NCI-H526 (cell line): Measurements from ENCODE around the gene PTPN13.
"Not testable (repeated sequence)": the region's sequence is repeated elsewhere in the genome, so short reads cannot be mapped to it uniquely, and the experiment has no call there.

Experiments used
- DNase-seq, 2 experiments: peaks; one replicate each; lab custom pipeline; 2025; lab: John Stamatoyannopoulos, UW

The PTPN13 gene

DNA sequence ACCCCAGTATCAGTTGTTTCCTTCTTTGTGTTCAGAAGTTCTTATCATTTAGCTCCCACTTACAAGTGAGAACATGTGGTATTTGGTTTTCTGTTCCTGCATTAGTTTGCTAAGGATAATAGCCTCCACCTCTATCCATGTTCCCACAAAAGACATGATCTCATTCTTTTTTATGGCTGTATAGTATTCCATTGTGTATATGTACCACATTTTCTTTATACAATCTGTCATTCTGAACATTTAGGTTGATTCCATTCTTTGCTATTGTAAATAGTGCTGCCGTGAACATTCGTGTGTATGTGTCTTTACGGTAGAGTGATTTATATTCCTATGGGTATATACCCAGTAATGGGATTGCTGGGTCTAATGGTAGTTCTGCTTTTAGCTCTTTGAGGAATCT is 125.0 kb downstream of the PTPN13 start:
- not testable (repeated sequence) for DNase-seq

DNA sequence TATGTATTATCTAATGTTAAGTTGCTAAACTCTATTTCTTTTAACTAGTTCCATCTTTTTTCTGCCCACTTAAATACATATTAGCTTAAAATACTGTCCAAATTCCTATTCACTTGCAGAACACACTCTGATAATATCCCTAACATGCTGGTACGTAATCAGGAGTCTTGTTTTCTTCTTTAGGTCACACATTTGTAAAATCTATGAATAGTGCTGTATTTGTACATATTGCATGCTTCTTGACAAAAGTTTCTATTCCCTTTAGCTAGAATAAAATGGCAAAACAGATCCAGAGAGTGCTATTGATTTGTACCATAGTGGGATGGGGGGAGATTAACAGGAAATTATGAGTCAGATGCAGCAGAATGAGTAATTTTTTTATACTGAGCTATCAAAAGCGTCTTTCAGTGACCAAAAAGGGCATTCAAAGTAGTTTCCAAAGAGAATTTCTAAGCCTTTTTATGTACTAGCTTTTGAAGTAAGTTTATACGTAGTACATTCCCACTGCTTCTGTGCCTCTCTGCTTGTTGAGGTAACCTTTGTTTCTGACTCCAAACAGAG is 126.5 kb downstream of the PTPN13 start:
- no peak for DNase-seq

GRCh38 chr4:86721412-86721811 is 127.3 kb downstream of the PTPN13 start:
- DNase-seq = no peak

DNA sequence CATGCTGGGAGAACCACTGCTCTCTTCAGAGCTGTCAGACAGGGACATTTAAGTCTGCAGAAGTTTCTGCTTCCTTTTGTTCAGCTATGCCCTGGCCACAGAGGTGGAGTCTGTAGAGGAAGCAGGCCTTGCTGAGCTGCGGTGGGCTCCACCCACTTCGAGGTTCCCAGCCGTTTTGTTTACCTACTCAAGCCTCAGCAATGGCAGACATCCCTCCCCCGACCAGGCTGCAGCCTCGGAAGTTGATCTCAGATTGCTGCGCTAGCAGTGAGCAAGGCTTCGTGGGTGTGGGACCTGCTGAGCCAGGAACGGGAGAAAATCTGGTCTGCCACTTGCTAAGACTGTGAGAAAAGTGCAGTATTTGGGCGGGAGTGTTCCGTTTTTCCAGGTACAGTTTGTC is 136.2 kb downstream of the PTPN13 start:
- no peak for DNase-seq

DNA sequence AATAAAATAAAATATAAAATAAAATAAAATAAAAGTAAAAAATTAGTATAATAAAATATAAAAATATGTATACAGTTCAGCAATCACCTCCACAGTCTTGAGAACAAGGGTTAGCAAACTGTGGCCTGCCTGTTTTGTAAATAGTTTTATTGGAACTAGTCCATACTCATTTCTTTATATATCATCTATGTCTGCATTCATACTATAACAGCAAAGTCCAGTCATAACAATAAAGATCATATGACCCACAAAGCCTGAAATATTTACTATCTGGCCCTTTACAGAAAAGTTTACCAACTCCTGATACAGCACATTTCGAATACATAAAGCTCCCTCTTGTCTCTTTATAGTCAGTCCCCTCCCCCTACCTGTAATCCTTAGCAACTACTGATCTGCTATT is 143.1 kb downstream of the PTPN13 start:
- no peak for DNase-seq

- DNase-seq = no peak
Observed at GRCh38 chr4:86741846-86742245, 147.7 kb downstream of the PTPN13 start.

DNA sequence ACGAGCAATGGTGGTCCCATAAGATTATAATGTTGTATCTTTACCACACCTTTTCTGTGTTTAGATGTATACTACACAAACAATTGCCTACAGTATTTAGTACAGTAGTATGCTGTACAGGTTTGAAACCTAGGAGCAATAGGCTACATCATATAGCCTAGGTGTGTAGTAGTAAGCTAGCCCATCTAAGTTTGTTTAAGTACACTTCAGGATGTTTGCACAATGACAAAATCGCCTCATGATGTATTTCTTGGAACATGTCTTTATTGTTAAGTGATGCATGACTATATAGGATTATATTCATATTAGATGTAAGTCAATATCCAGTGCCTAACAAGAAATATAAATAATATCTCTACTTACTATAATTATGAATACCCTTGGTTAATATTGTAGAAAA is 150.5 kb downstream of the PTPN13 start:
- DNase-seq = no peak

DNA sequence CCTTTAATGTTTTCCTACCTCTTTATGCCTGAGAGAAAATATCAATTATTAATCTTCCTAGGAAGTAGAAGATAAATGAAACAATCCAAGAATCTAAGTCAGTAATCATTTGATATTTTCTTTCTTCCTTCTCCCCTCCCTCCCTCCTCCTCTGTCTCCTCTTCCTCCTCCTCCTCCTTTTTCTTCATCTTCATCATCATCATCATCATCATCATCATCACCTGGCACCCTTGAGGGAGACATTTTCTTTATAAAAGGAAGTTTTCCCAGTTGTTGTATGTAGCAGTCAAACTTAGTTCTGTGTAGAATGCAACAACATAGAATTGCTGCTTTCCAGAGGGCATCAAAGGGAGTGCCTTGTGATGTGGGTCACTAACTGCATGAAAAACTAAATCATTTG is 155.0 kb downstream of the PTPN13 start:
- DNase-seq = no peak

- no peak for DNase-seq
Observed at GRCh38 chr4:86755388-86755787, 161.3 kb downstream of the PTPN13 start.

DNA sequence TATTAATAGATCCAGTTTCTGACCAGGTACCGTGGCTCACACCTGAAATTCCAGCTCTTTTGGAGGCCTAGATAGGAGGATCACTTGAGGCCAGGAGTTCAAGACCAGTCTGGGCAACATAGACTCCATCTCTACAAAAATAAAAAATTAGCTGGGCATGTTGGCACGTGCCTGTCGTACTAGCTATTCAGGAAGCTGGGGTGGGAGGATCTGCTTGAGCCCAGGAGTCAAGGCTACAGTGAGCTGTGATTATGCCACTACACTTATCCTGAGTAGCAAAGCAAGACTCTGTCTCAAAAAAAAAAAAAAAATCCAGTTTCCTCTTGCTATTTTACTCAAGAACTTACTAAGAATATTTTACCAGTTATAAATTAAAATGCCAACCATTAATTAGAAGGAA is 163.4 kb downstream of the PTPN13 start:
- DNase-seq = no peak

- DNase-seq = no peak
Observed at GRCh38 chr4:86759298-86759697, 165.2 kb downstream of the PTPN13 start.

GRCh38 chr4:86762649-86763048 is 168.5 kb downstream of the PTPN13 start:
- DNase-seq = no peak

GRCh38 chr4:86769794-86770193 is 175.7 kb downstream of the PTPN13 start:
- no peak for DNase-seq

DNA sequence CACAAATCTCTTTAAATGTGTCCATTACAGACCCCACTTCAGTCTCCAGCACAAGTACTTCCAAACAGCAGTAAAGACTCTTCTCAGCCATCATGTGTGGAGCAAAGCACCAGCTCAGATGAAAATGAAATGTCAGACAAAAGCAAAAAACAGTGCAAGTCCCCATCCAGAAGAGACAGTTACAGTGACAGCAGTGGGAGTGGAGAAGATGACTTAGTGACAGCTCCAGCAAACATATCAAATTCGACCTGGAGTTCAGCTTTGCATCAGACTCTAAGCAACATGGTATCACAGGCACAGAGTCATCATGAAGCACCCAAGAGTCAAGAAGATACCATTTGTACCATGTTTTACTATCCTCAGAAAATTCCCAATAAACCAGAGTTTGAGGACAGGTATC is 177.0 kb downstream of the PTPN13 start:
- DNase-seq = no peak

GRCh38 chr4:86775061-86775460 is 180.9 kb downstream of the PTPN13 start:
- DNase-seq = no peak

- no peak for DNase-seq
Observed at GRCh38 chr4:86778175-86778574, 184.1 kb downstream of the PTPN13 start.

- no peak for DNase-seq
Observed at GRCh38 chr4:86788826-86789225, 194.7 kb downstream of the PTPN13 start.

DNA sequence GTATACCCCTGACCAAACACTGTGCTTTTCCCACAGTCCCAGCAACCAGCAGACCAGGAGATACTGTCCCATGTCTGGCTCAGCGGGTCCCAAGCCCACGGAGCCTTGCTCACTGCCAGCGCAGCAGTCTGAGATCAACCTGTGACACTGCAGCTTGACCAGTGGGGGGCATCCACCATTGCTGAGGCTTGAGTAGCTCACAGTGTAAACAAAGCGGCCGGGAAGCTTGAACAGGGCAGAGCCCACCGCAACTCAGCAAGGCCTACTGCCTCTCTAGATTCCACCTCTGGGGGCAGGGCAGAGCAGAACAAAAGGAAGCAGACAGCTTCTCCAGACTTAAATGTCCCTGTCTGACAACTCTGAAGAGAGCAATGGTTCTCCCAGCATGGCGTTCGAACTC is 197.0 kb downstream of the PTPN13 start:
- no peak for DNase-seq

GRCh38 chr4:86809809-86810208 is 215.7 kb downstream of the PTPN13 start:
- no peak for DNase-seq

DNA sequence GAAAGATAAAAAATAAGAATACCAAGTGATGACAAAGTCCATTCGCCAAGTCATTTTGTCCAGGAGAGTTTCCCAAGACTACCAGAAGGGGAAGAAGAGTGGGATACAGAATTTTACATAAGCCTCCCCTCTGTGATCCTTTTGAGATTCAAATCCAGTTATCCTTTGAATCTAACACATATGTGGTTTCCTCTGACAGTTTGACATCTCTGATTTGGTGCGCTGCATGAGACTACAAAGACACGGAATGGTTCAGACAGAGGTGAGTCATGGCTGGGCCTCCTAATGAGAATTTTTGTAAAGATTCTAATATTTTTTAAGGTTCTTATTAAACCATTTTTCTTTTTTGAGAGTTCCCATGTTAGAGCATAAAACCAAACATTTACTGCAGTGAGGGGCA is 216.7 kb downstream of the PTPN13 start:
- DNase-seq = no peak

DNA sequence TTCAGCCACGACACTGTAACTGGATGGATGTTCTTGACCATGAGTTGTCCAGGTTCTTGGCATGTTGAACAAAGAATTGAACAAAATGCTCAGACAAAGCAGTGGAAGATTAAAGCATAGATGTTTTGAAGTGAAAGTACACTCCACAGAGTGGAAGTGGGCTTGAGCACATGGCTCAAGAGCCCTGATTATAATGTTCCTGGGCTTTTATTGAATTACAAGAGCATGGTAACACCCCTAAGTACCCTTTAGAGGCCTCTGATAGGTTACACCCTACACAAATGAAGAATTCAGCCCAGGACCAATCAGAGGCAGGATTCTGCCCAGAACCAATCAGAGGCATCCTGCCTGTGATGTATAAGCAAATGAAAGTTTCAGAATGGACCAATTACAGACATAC is 221.5 kb downstream of the PTPN13 start:
- no peak for DNase-seq

- no peak for DNase-seq
Observed at GRCh38 chr4:86816501-86817273, 222.6 kb downstream of the PTPN13 start.

DNA sequence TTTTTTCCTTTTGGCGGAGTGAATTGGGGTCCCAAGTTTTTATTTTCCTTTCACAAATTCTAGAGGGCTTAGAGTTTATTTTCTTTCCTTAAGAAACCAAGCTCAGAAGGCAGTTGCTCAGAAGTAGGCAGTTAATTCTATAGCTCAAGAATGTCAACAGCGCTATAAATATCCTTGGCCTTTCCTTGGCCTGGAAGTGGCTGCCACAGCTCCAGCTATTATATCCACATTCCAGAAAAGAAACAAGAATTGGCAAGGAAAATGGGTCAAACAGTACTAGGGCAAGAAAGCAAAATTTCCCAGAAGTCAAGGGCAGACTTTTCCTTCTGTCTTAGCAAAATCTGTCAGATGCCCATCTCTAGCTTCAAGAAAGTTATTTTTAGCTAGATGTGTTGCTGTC is 224.1 kb downstream of the PTPN13 start:
- DNase-seq = no peak

GRCh38 chr4:86818841-86819240 is 224.7 kb downstream of the PTPN13 start:
- no peak for DNase-seq
